ENCODE measurements around the gene PDE6C. TPM values are rescaled to one million over a fixed set of nuclear protein-coding genes. Genes with fewer than 3 reads are reported as not detected.

The PDE6C gene
- total RNA-seq, 2 donors from 2014 or later, result not detected

DNA sequence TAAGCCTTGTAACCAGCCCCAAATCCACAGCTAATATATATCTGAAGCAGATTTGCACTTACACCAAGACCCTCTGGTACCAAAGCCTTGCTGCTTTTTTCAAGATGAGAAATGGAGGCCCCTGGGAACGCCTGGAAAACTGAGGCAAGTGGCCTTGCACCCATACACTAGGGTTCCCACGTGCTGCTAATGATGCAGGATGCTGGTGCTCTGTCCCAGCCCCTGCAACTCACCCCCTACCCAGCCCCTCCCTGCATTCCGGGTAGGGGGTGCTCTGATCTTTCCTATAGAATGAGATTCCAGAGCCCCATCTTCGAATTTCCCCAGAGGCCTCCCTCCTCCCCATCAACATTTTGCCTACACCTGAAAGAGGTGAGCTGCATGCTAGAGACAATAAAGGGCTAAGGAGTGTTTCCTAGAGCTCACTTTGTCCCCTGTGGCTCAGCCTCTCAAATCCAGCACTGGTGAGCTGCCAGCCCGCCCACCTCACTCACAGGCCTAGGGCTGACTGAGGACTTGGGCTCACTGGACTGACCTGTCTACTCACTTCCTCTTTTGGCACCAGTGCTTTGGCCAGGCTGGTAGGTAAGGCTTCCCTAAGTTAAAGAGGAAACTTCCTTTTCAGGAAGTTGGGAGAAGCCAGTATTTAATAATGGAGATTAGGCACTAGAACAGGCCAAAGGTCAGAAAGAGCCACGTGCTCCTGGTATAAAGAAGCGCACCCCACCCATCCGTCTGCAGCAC is 21.1 kb upstream of the PDE6C start:
- intact Hi-C loops (cut with DNase I), result no loop called here
- DNase-seq (ENCODE audit: low spot score), result no peak

DNA sequence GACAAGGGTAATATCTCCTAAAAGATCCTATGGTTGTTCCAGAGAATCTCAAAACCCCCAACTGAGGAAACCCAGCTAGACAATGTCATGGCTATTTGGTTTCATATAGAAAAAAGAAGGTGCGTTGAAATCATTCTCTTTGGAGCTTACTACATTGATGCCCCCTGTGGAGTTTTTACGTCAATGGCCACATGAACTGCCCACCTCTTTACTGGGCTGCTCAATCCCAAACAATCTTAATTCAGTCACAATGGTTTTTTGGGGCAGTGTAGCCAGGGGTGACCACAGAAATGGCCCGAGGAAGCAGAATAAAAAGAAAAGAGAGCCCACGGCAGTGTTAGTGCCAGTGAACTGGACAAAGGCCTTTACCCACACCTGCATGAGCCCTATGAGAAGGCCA is 19.1 kb upstream of the PDE6C start:
- intact Hi-C loops (cut with DNase I), result no loop called here
- no peak for DNase-seq (ENCODE audit: low spot score)

DNA sequence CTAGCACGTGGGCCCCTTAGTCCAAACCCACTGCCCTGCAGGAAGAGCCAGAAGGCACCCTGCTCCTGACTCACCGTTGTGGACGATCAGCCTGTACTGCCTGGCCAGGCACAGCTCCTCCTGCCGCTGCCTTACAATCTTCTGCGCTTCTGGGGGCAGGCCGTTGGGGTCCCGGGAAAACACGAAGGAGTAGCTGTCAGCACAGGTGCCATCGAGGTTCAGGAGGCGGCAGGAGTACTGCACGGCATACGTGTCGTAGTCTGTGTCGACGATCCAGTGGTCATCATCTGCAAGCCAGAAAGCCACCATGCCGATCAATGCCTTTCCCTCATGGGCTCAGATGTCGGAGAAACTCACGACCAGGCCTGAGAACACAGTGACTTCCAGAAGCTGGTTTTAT is 18.6 kb upstream of the PDE6C start:
- no peak for DNase-seq (ENCODE audit: low spot score)
- intact Hi-C loops (cut with DNase I), result no loop called here

DNA sequence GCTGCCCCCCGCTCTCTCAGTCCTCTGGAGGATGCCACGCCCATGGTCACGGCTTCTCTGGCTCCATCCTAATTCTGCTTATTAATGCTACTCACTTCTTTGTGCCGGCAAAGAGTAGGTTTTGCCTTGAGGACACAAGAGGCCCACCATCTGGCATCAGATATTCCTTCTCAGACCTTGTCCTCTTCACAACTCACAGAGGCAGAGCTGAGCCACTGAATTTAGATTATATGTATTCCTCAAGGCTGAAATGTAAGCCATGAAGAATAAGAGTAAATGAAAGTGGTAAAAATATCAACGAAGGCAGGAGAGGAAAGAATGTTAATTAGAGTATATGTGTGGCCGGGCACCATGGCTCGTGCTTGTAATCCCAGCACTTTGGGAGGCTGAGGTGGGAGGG is 17.8 kb upstream of the PDE6C start:
- DNase-seq (ENCODE audit: low spot score), result no peak
- intact Hi-C loops (cut with DNase I), result no loop called here

DNA sequence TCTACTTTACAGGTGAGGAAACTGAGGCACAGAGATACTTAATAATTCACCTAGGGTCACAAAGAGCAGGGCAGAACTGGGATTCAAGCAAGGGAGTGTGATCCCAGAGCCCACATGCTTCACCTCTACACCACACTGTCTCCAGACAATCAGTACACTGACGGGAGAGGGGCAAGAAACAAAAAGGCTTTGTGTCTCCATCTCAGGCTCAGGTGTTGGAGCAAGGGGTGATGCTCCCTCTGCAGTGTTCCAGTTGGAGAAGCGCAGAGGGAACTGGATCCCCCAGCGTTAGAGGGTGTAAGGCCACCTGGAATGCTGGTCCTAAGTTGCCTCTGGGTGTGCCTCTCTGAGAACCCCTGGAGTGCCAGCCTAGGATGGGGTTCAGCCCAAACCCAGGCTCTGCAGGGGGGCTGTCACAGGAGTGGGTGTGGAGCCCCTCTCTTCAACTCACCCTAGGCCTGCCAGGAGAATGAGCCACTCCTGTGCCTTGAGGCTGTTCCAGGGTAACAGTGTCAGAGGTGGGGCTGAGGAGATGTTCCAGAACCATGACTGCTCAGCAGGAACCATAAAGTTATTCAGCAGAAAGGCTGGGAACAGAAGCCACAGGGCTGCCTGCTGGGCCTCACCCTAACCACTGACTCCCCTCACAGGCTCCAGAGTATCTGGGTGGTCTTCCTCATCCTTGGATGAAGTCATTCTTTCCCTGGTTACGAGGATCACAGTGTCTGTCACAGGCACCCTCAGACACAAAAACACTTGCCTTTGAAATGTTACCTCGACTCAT is 16.8 kb upstream of the PDE6C start:
- intact Hi-C loops (cut with DNase I), result no loop called here
- DNase-seq (ENCODE audit: low spot score), result no peak

DNA sequence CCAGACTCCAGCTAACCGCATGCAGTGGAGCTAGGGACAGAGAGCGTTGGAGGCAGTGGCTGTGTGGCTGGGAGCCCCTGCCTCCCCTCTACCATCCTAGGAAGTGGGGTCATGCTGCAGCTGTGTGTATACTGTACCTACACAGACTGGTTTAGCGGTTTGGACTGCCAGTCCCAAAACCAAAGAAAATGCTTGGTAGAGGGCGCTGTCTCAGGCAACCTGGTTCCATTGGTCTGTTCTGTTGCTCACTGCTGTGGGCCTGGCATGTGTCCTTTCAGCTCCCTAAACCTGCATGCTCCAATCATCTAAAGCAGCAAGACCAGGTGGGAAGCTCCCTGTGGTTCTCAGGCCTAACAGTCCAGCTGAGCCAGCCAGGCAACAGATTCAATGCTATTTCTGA is 15.8 kb upstream of the PDE6C start:
- intact Hi-C loops (cut with DNase I), result no loop called here
- no peak for DNase-seq (ENCODE audit: low spot score)

DNA sequence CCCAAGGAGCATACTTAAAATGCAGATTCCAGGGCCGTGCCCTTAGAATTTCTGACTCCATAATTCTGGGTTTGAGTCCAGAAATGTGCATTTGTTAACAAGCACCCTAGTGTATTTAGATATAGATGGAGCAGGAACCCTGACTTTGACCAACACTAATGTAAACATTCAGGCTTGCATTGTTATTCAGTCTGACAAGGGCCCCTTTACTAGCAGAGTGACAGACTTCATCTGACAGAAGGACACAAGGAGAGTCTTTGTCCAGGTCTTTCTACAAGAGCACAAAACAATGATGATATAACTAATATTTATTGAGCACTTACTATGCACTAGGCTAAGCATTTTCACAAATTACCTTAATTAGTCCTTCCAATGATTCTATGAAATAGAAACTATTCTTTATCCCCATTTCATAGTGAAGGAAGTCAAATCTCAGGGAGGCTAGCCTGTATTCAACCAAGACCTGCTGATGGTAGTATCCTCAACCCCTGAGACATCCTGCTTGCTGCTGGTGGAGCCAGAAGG is 15.2 kb upstream of the PDE6C start:
- intact Hi-C loops (cut with DNase I), result no loop called here
- DNase-seq (ENCODE audit: low spot score), result no peak

DNA sequence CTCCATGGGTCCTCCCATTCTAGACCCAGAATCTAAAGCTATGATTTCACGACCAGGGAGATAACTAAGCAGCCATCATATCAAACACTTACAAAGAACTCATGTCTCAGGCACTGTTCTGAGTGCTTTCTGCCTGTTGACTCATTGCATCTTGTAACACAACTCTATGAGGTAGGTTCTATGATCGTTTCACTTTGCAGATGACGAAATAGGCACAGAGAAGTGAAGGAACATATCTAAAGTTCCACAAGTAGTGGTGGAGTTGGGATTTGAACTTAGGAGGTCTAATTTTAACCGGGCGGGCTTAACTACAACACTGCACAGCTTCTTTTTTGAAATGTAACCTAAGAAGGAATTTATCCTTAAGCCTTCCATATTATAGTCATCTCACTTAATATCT is 14.2 kb upstream of the PDE6C start:
- intact Hi-C loops (cut with DNase I), result no loop called here
- no peak for DNase-seq (ENCODE audit: low spot score)

DNA sequence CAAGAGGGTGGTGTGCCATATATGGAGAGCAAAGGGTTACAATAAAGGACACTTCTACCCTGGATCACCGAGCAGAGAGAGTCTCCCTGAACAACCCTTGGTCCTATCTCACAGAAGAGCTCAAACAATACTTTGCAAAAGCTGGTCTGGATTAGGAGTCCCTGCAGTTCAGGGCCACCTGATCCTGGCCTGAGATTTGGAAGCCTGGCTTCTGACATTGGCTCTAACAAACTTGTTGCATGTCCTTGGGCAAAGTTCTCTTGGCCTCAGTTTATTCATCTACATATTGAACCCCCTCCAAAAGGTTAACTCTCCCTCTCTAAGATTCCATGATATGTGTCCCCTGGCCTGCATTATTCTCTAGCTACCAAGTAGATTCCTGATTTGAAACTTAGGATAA is 13.0 kb upstream of the PDE6C start:
- no peak for DNase-seq (ENCODE audit: low spot score)

DNA sequence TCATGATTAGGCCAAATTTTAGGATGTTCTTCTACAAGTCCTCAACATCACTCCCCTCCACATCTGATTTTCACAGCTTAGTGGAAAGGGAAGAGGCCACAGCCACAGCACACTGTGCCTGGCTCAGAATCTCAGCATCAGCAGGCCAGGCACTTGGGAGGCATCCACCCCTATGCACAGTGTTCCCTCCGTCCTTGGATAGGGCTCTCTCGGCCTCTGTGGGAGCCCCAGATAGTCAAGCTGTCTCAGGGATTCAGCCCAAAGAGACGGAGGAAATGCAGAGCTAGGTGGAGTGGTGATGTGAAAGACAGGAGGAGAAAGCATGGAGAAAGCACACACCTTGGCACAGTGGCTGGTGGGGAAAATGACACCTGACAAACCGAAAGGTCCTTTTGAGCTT is 12.6 kb upstream of the PDE6C start:
- DNase-seq (ENCODE audit: low spot score), result no peak
- intact Hi-C loops (cut with DNase I), result no loop called here

More for the DNA sequence above, 13.0 kb upstream of the PDE6C start:
- intact Hi-C loops (cut with DNase I), result no loop called here

DNA sequence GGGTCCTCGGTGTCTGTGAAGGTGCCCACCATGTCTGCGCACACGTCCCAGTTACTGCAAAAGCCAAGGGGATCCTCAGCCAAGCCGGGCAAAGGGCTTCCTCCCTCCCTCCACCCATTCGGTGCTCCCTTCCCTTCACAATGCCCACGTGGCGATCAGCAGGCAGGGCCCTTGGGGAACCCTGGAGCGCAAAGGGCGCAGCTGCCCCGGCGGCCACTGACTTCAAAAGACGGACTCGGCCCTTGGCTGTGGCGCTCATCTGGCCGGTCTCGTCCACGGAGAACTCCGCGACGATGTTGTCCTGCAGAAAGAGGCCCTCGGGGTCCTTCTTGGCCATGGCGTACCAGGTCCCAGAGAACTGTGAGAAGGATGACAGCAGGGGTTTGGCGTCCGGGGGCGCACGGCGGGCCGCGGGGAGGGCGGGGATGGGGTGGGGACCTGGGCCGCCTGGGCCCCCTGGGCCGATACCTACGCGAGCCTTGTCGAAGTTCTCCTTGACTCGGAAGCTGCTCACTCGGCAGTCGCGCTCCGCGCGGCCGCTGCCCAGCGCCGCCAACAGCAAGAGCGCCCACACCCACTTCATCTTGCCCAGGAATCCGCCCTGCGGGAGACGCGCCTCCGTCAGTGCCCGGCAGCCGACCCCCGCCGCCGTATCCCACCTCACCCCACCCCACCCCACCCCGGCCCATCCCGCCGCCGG is 11.7 kb upstream of the PDE6C start:
- DNase-seq (ENCODE audit: low spot score), result no peak
- intact Hi-C loops (cut with DNase I), result no loop called here

DNA sequence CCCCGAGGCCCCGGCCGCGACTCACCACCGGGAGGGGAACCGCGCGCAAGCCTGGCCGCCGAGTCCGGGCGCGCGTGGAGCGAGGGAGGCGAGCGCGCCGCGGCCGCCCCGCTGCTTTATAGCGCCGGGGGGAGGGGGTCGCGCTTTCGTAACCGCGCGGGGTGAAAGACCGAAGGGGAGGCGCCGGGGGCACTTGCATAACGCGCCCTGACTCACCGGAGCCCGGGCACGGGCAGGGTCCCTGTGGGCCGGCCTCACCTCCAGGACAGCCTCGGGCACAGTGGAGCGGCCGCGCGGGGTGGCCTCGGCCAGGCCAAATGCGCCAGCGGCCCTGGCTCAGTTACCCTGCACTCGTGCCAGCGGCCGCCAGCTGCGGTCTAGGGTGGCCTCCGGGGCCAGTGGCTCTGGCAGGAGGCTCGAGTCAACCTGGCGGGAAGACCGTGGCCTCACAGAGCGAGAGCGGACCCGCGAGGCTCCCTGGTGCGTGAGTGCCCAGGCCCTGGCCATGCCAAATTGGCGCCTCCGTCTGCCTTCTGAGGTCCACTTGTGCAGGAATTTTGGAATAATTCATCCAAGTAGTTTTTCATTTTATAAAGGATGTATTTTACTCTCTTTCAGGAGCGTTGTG is 11.1 kb upstream of the PDE6C start, which contains the start of gene RBP4:
Gene RBP4, minus strand, starts transcription at position 90 of the 628 bp plus-strand sequence. CDS start 207 bp downstream, outside the sequence.
- intact Hi-C loops (cut with DNase I), result no loop called here
- no peak for DNase-seq (ENCODE audit: low spot score)

DNA sequence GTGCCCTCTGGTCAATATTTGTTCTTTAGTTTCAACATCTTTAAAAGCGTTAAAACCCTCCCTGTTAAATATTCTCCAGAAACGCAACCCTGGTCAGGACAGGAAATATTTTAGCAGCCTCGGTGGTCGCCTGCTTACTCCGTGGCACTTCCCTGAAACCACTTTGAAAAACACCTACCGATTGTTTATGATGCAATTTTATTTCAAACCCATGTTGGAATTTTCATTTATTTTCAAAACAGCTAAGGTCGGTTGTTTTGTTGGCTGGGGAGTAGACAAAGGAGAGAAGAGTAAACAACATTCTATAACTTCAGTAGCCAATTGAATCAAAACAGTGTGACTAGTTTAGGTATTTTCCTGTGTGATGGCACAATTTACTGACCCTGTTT is 10.6 kb upstream of the PDE6C start:
- no peak for DNase-seq (ENCODE audit: low spot score)
- intact Hi-C loops (cut with DNase I), result no loop called here

DNA sequence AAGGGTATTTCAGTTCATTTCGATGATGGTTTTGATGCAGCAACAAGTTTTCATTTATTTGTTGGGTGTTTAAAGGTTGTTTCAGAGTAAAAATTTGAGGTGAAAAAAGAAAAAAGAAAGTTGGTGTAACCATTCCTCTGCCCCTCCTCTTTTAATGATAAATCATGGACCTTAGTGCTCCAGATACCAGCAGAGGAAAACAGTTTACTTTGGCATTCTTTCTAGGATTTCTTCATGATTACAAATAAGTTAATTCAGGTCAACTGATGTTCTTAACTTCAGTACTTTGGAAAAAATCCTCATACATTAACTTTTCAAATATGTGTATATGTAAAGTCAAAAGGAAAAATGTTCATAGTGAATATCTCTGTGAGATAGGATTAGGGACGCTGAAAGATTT is 9.3 kb upstream of the PDE6C start:
- DNase-seq (ENCODE audit: low spot score), result no peak
- intact Hi-C loops (cut with DNase I), result no loop called here

DNA sequence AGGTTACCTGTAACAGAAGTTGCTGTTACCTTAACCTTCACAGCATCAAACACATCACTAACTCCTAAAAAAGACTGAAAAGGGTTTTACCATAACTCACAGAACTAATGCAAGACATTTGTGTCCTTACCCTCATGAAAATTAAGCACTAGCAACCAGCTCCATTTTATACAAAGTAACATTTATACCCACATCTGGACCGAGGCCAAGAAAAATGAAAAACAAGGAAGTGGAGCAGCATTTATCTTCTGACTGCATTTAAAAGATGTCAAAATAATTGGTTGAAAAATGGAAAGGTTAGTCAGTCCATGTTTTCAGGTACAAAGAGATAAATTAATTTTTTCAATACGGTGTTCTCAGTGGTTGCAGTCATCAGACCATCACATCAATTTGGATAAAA is 8.2 kb upstream of the PDE6C start:
- no peak for DNase-seq (ENCODE audit: low spot score)
- intact Hi-C loops (cut with DNase I), result no loop called here

DNA sequence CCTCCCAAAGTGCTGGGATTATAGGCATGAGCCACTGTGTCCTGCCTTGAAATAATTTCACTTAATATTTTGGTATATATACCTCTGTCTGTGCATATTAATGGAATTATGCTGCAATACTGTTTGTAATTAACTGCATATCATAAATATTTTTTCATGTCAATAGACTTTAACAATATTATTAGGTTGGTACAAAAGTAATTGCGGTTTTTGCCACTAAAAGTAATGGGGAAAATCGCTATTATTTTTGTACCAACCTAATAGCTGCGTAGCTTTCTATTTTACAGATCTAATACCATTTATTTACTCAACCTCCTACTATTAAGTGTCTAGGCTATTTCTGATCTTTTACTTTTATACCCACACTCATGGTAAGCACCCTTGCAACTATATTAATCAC is 3.9 kb upstream of the PDE6C start:
- no peak for DNase-seq (ENCODE audit: low spot score)
- intact Hi-C loops (cut with DNase I), result no loop called here

DNA sequence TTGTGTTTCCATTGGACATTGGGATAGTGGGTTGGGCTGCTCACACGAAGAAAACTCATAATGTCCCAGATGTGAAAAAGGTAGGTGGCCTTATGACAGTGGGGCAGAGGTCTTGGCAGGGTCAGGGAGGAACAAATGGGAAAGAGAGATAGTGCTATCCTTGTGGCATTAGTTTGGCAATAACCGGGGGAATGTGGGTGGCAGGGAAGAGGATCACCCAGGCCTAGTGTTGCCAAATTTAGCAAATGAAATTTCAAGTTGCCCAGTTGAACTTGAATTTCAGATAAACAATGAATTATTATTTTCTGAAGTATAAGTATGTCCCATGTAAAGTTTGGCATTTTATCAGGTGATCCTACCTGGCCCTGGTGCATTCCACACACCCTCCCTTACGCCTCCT is 789 bp downstream of the PDE6C start:
- intact Hi-C loops (cut with DNase I), result no loop called here
- no peak for DNase-seq (ENCODE audit: low spot score)

DNA sequence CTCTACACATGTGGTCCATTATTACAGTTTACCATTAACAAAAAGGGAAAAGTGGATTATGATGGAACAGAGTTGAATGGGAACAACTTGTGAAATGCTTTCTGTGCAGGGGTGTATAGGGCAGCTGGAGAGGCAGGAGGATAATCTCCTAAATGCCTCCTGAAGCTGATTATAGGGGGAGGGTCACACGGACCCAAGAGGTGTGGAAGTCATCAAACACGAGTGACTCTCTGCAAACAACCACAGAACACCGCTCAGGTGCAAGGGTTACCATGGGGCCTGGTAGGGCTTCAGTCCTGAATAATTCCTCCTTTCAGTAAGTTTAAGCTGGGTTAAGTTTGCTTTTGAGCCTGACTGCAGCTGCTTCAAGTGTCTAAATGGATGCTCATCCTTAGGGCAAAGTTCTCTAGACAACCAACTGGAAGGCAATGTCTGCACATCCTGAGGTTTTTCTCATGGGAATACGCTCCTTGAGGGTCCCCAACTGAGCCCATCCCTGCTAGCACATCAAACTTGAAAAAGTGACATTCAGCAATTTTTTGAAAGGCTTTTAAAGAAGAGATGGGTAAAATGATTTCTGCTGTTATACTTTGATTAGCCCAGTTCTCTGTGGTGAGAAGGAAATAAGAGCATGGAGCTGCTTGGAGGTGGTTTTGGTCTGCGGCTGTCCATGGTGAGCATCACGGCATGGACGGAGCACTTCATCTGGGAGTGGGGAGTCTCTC is 1.9 kb downstream of the PDE6C start:
- intact Hi-C loops (cut with DNase I), result no loop called here
- DNase-seq (ENCODE audit: low spot score), result no peak

DNA sequence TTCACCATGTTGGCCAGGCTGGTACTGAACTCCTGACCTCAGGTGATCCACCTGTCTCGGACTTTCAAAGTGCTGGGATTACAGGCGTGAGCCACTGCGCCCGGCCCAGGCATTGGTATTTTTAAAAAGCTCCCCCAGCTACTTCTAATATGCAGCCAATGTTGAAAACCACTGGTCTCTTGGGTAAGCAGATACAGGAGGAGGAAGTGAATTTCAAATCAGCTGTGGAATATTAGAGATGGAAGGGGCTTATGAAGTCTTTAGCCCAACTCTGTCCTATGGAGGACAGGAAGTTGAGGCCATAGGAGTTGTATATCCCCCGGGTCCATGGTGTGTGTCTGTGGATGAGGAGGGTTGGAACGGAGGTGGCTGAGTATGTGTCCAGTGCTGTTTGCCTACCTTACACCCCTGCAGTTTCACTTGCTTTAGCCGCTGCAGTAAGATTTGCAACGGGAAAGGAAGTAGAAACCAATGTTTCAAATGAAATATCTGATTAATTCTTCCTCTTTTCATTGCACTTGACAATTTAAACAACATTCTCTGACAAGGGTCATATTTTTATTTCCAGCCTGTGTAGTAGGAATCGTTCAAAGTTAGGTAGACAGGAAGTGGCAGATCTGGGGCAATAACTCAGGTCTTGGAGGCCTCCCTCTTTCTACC is 3.4 kb downstream of the PDE6C start:
- intact Hi-C loops (cut with DNase I), result no loop called here
- no peak for DNase-seq (ENCODE audit: low spot score)

Measured in posterior vena cava (tissue), 2 donors.